Glomerular endothelial cell (primary cell): ENCODE measurements around the gene ATP5F1D. TPM values are rescaled to one million over a fixed set of nuclear protein-coding genes. Genes with fewer than 3 reads are reported as not detected.
"Not testable (repeated sequence)": the region's sequence is repeated elsewhere in the genome, so short reads cannot be mapped to it uniquely, and the experiment has no call there.

Source experiments
- DNase-seq: peaks from one replicate; pipeline ENCODE4 v3.0.0-alpha.2; 2011; ENCODE audit warnings: low read depth, low spot score; ENCODE audit errors: extremely low read depth
- total RNA-seq: library from RNA; depleted of rRNA; stranded (reverse); fragments of >200 nt; gene quantifications from 2 replicates; pipeline ENCODE4 v1.2.3, GENCODE V29; 2015

ATP5F1D gene
- total RNA-seq, 1 donor from 2014 or later = 95.6 TPM

GRCh38 chr19:1245494-1246264 is 4.1 kb downstream of the ATP5F1D start:
- DNase-seq = no peak

GRCh38 chr19:1246265-1247087 is 4.9 kb downstream of the ATP5F1D start:
- DNase-seq = not testable (repeated sequence)

GRCh38 chr19:1247748-1248138 is 6.2 kb downstream of the ATP5F1D start:
- DNase-seq = no peak

GRCh38 chr19:1248139-1248785 is 6.7 kb downstream of the ATP5F1D start, which contains the start of gene MIDN:
TSS of gene MIDN (plus strand) at chr19:1248583. CDS start at chr19:1250297, 1,714 bp downstream.
- DNase-seq = no peak

- DNase-seq = no peak
These were observed 7.3 kb downstream of the ATP5F1D start for GRCh38 chr19:1248786-1249297.

- DNase-seq = no peak
These were observed 7.9 kb downstream of the ATP5F1D start for GRCh38 chr19:1249298-1249989.

GRCh38 chr19:1249990-1250436 is 8.5 kb downstream of the ATP5F1D start:
- no peak for DNase-seq

GRCh38 chr19:1250437-1251260 is 9.1 kb downstream of the ATP5F1D start:
- no peak for DNase-seq

- no peak for DNase-seq
These were observed 10.0 kb downstream of the ATP5F1D start for GRCh38 chr19:1251330-1252220.

- DNase-seq = no peak
These were observed 10.8 kb downstream of the ATP5F1D start for GRCh38 chr19:1252221-1252820.

GRCh38 chr19:1252821-1253513 is 11.4 kb downstream of the ATP5F1D start:
- no peak for DNase-seq

- no peak for DNase-seq
These were observed 12.0 kb downstream of the ATP5F1D start for GRCh38 chr19:1253514-1254080.

GRCh38 chr19:1254081-1254527 is 12.6 kb downstream of the ATP5F1D start:
- DNase-seq = no peak

GRCh38 chr19:1254530-1255185 is 13.1 kb downstream of the ATP5F1D start:
- DNase-seq = no peak

GRCh38 chr19:1255186-1256161 is 13.9 kb downstream of the ATP5F1D start:
- no peak for DNase-seq
